ENCODE results near the gene PNMA3.
"Not testable (repeated sequence)": the region's sequence is repeated elsewhere in the genome, so short reads cannot be mapped to it uniquely, and the experiment has no call there.

GRCh38 chrX:153026501-153026900 is 29.8 kb upstream of the PNMA3 start:
- TF ChIP-seq POLR2AphosphoS5 (IDR thresholded peaks at IDR 0.05; ENCODE audit: borderline replicate concordance, low read depth, low read length); EZH2 (IDR thresholded peaks at IDR 0.05); FOXP2 (optimal IDR thresholded peaks at IDR 0.05; ENCODE audit: control extremely low read depth, extremely low read length, insufficient read depth): not testable (repeated sequence)

Data from SK-N-MC (cell line).